Chondrocyte (in vitro differentiated cells): ENCODE results near the gene CAB39L. TPM values are rescaled to one million over a fixed set of nuclear protein-coding genes. Genes with fewer than 3 reads are reported as not detected.

ENCODE experiments used
- DNase-seq: peaks from one replicate; pipeline ENCODE4 v3.0.0; 2021; ENCODE audit warnings: mixed read lengths, low spot score
- H3K27ac Mint-ChIP-seq: one replicate; pipeline ENCODE4 v1.8.0; 2021; ENCODE audit warnings: mild to moderate bottlenecking, moderate library complexity, mixed read lengths; ENCODE audit not compliant: unreplicated experiment
- H3K27me3 Mint-ChIP-seq: 2 replicates; pipeline ENCODE4 v1.8.0; 2021; ENCODE audit warnings: low read depth, mixed read lengths
- H3K36me3 Mint-ChIP-seq: 2 replicates; pipeline ENCODE4 v1.8.0; 2021; ENCODE audit warnings: low read depth, mixed read lengths
- H3K4me1 Mint-ChIP-seq: 2 replicates; pipeline ENCODE4 v1.8.0; 2021; ENCODE audit warnings: low read depth, mild to moderate bottlenecking, mixed read lengths
- H3K4me3 Mint-ChIP-seq: one replicate; pipeline ENCODE4 v1.8.0; 2021; ENCODE audit warnings: mild to moderate bottlenecking, moderate library complexity, mixed read lengths; ENCODE audit not compliant: unreplicated experiment
- H3K9me3 Mint-ChIP-seq: 2 replicates; pipeline ENCODE4 v1.8.0; 2021; ENCODE audit warnings: low read depth, mixed read lengths
- total RNA-seq: library from RNA; stranded (reverse); gene quantifications from 3 replicates; pipeline ENCODE4 v1.2.1, GENCODE V29; 2021
- TF ChIP-seq, protein P1 (sequence below): fragments of 200-600 bp; sonication (generic); IDR thresholded peaks from 2 replicates; pipeline ENCODE4 v1.5.0; 2021; ENCODE audit warnings: antibody characterized with exemption, mild to moderate bottlenecking, moderate library complexity

Gene CAB39L
- total RNA-seq, 1 donor from 2014 or later, result 6.0 TPM

DNA sequence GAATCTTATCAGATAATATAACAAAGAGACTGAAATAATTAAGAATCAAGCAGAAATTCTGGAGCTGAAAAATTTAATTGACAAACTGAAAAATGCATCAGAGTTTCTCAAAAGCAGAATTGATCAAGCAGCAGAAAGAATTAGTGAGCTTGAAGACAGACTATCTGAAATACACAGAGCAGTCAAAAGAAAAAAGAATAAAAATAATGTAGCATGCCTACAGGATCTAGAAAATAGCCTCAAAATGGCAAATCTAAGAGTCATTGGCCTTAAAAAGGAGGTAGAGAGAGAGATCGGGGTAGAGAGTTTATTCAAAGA, 39.2 kb downstream of the CAB39L start:
- no peak overlapping the region for H3K4me3 Mint-ChIP-seq
- no peak for DNase-seq
- H3K27me3 Mint-ChIP-seq, result no peaks in the 10 kb centered on the region
- H3K36me3 Mint-ChIP-seq, result peaks cover 9% of the 10 kb centered on the region
- peaks cover 20% of the 10 kb centered on the region for H3K9me3 Mint-ChIP-seq
- H3K4me1 Mint-ChIP-seq, result peaks cover 10% of the 10 kb centered on the region
- H3K27ac Mint-ChIP-seq, result no peak overlapping the region
- TF ChIP-seq, protein P1, sequence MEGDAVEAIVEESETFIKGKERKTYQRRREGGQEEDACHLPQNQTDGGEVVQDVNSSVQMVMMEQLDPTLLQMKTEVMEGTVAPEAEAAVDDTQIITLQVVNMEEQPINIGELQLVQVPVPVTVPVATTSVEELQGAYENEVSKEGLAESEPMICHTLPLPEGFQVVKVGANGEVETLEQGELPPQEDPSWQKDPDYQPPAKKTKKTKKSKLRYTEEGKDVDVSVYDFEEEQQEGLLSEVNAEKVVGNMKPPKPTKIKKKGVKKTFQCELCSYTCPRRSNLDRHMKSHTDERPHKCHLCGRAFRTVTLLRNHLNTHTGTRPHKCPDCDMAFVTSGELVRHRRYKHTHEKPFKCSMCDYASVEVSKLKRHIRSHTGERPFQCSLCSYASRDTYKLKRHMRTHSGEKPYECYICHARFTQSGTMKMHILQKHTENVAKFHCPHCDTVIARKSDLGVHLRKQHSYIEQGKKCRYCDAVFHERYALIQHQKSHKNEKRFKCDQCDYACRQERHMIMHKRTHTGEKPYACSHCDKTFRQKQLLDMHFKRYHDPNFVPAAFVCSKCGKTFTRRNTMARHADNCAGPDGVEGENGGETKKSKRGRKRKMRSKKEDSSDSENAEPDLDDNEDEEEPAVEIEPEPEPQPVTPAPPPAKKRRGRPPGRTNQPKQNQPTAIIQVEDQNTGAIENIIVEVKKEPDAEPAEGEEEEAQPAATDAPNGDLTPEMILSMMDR, result no peak

DNA sequence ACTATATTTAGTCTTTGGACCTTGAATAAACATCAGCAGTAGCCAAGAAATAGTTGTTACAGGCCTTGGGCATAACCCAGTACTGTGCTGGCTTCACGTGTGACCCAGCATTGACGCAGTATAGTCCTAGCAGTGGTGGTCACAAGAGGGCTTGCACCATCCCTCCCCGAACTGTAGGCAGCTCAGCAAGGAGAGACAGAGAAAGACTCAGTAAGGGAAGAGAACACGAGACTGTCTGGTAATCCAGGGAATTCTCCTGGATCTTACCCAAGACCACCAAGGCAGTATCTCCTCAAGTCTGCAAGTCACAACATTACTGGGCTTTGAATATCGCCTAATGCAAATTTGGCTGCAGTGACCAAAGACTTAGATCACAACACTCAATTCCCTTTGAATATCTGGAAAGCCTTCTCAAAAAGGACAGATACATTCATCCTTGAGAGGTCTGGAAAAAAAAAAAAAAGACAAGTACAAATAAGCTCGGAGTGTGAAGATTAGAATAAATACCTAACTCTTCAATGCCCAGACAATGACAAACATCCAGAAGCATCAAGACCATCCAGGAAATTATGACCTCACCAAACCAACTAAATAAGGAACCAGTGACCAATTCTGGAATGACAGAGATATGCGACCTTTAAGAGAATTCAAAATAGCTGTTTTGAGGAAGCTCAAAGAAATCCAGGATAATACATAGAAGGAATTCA, 39.7 kb downstream of the CAB39L start:
- peaks cover 10% of the 10 kb centered on the region for H3K4me1 Mint-ChIP-seq
- H3K9me3 Mint-ChIP-seq, result peaks cover 20% of the 10 kb centered on the region
- H3K27ac Mint-ChIP-seq, result no peak overlapping the region
- H3K27me3 Mint-ChIP-seq, result no peaks in the 10 kb centered on the region
- H3K4me3 Mint-ChIP-seq, result no peak overlapping the region
- H3K36me3 Mint-ChIP-seq, result peaks cover 9% of the 10 kb centered on the region
- no peak for DNase-seq
- TF ChIP-seq, protein P1, result no peak

DNA sequence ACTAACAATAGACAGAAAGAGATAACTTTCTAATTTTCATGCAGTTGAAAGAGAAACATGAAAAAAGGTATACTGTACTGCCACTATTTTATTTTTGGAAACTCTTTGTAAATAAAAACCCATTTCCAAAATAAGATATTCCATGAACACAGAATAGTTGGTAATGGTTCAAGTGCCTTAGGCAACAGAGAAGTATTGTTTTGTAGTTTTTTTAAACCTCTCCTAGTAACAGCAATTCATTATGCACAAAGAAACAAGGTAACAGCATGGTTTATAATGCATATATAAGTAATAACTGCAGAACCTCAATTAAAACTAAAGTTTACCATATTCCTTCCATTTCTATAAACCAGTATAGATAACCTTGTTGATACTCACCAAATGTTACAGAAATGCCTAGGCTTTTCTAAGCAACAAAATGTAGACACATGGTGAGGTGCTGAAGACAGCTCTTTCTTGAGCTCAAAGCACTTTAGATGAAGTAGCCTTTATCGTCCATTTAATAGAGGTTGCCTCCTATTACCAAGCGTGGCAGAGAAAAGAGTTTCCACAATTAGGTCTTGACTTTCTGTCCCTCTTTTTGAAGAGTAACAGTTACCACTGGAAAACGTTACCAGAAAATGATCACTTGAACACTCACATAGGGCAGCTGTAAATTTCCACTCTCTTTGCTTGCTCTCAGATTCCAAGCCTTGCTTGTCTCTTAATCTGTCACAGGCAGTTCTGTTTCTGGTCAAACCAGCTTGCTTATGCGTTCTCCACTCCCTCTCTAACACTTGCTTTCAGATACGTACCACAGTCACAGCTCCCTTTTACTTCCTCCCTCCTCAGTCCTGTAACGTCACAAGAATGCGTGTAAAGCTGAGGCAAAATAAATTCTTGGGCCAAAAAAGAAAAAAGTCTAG, 42.9 kb downstream of the CAB39L start:
- no peak for DNase-seq
- H3K9me3 Mint-ChIP-seq, result peaks cover 20% of the 10 kb centered on the region
- TF ChIP-seq, protein P1, result no peak
- no peaks in the 10 kb centered on the region for H3K27me3 Mint-ChIP-seq
- peaks cover 12% of the 10 kb centered on the region for H3K4me1 Mint-ChIP-seq
- peaks cover 9% of the 10 kb centered on the region for H3K36me3 Mint-ChIP-seq
- no peak overlapping the region for H3K4me3 Mint-ChIP-seq
- H3K27ac Mint-ChIP-seq, result peak overlapping the region; percentile 42

DNA sequence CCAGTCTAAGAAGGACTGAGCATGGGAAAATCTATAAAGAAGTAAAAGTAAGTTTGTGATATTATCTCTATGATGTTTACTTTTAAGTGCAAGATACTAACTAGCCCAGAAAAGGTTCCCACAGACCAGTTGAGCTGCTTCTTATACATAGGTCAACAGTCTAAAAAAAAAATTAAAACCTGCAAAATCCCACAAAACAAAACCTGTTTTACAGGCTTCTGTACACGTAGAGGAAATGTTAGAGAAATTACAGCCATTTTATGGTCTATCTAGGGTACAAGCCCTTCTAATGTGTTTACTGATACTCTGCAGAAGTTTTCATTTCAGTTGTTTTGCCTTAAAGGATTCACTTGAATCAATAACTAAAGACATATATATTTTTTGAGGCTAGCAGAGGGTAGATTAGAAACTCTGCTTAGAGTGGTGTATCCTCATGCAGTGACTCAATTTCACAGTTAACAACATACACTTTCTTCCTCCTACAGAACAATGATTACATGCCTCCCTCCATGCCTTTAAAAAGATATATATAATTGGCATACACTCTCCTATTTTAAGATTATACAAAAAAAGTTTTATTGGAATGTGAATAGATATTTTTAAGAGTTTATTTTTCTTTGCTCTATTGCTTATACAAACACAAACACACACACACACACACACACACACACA, 43.9 kb downstream of the CAB39L start:
- peaks cover 10% of the 10 kb centered on the region for H3K9me3 Mint-ChIP-seq
- H3K4me1 Mint-ChIP-seq, result peaks cover 20% of the 10 kb centered on the region
- H3K27ac Mint-ChIP-seq, result no peak overlapping the region
- H3K4me3 Mint-ChIP-seq, result no peak overlapping the region
- H3K27me3 Mint-ChIP-seq, result no peaks in the 10 kb centered on the region
- TF ChIP-seq, protein P1, result no peak
- H3K36me3 Mint-ChIP-seq, result peaks cover 8% of the 10 kb centered on the region
- no peak for DNase-seq

DNA sequence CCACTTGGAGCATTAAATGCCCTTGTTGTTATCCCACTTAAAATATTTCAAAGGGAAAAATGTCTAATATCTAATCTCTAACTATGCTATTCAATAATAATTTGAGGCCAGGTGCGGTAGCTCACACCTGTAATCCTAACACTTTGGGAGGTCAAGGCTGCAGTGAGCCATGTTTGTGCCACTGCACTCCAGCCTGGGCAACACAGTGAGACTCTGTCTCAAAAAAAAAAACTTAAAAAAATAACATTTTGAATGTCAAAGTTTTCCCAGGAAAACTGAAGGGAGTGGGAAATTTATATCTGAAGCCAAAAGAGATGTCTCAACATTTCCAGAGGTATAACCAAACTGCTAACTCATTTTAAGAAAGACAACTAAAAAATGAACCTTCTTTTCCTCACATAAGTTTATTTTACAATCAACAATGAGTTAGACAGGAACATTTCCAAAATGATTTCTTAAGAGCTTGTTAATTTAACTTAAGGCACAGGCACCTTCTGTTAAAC, 47.9 kb downstream of the CAB39L start:
- no peak for DNase-seq
- H3K4me3 Mint-ChIP-seq, result no peak overlapping the region
- peaks cover 5% of the 10 kb centered on the region for H3K9me3 Mint-ChIP-seq
- no peaks in the 10 kb centered on the region for H3K27me3 Mint-ChIP-seq
- H3K27ac Mint-ChIP-seq, result peak overlapping the region; percentile 80
- peaks cover 2% of the 10 kb centered on the region for H3K36me3 Mint-ChIP-seq
- peaks cover 12% of the 10 kb centered on the region for H3K4me1 Mint-ChIP-seq
- TF ChIP-seq, protein P1, result no peak
